Measurements from ENCODE around the gene CFAP221.

The CFAP221 gene

GRCh38 chr2:119598596-119599263, 54.5 kb downstream of the CFAP221 start:
- Histone ChIP-seq H3K4me1 (ENCODE audit: low read length) (no peaks in the 10 kb centered on the region), H3K27me3 (replicated peaks; ENCODE audit: insufficient read depth, low read length) (no peaks in the 10 kb centered on the region), H3K4me2 (ENCODE audit: low read depth, low read length) (no peak overlapping the region), H3K79me2 (ENCODE audit: low read length) (no peaks in the 10 kb centered on the region), H3K4me3 (ENCODE audit: low read length) (no peak overlapping the region), H2AFZ (ENCODE audit: low read length) (no peak overlapping the region), H3K36me3 (replicated peaks; ENCODE audit: insufficient read depth, low read length) (no peaks in the 10 kb centered on the region), H3K27ac (ENCODE audit: low read length) (no peak overlapping the region), H3F3A (ENCODE audit: insufficient read depth, low read length) (no peaks in the 10 kb centered on the region), H3K9me3 (replicated peaks; ENCODE audit: insufficient read depth, low read length) (no peaks in the 10 kb centered on the region), H4K20me1 (ENCODE audit: insufficient read depth, low read length) (no peaks in the 10 kb centered on the region), H3K9ac (ENCODE audit: low read length) (no peak overlapping the region), H3K9me2 (replicated peaks; ENCODE audit: insufficient read depth, low read length) (no peaks in the 10 kb centered on the region)
- no peak for DNase-seq
- TF ChIP-seq EZH2phosphoT487 (IDR thresholded peaks at IDR 0.05; ENCODE audit: low read length) (no peak), EZH2 (optimal IDR thresholded peaks at IDR 0.05; ENCODE audit: low read depth, low read length) (no peak)
- TF ChIP-seq, protein P1, sequence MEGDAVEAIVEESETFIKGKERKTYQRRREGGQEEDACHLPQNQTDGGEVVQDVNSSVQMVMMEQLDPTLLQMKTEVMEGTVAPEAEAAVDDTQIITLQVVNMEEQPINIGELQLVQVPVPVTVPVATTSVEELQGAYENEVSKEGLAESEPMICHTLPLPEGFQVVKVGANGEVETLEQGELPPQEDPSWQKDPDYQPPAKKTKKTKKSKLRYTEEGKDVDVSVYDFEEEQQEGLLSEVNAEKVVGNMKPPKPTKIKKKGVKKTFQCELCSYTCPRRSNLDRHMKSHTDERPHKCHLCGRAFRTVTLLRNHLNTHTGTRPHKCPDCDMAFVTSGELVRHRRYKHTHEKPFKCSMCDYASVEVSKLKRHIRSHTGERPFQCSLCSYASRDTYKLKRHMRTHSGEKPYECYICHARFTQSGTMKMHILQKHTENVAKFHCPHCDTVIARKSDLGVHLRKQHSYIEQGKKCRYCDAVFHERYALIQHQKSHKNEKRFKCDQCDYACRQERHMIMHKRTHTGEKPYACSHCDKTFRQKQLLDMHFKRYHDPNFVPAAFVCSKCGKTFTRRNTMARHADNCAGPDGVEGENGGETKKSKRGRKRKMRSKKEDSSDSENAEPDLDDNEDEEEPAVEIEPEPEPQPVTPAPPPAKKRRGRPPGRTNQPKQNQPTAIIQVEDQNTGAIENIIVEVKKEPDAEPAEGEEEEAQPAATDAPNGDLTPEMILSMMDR (IDR thresholded peaks at IDR 0.05; ENCODE audit: low read length), result no peak

- Histone ChIP-seq H3K27me3 (replicated peaks; ENCODE audit: insufficient read depth, low read length) (no peaks in the 10 kb centered on the region), H3K36me3 (replicated peaks; ENCODE audit: insufficient read depth, low read length) (no peaks in the 10 kb centered on the region), H3K9me2 (replicated peaks; ENCODE audit: insufficient read depth, low read length) (no peaks in the 10 kb centered on the region), H3K4me1 (ENCODE audit: low read length) (no peaks in the 10 kb centered on the region), H4K20me1 (ENCODE audit: insufficient read depth, low read length) (no peaks in the 10 kb centered on the region), H2AFZ (ENCODE audit: low read length) (no peak overlapping the region), H3K4me3 (ENCODE audit: low read length) (no peak overlapping the region), H3K4me2 (ENCODE audit: low read depth, low read length) (no peak overlapping the region), H3F3A (ENCODE audit: insufficient read depth, low read length) (no peaks in the 10 kb centered on the region), H3K79me2 (ENCODE audit: low read length) (no peaks in the 10 kb centered on the region), H3K9me3 (replicated peaks; ENCODE audit: insufficient read depth, low read length) (no peaks in the 10 kb centered on the region), H3K9ac (ENCODE audit: low read length) (no peak overlapping the region), H3K27ac (ENCODE audit: low read length) (no peak overlapping the region)
- no peak for DNase-seq
- no peak for TF ChIP-seq EZH2 (optimal IDR thresholded peaks at IDR 0.05; ENCODE audit: low read depth, low read length)
- TF ChIP-seq, protein P1 (IDR thresholded peaks at IDR 0.05; ENCODE audit: low read length), result no peak
- TF ChIP-seq EZH2phosphoT487 (IDR thresholded peaks at IDR 0.05; ENCODE audit: low read length), result no peak
Observed at GRCh38 chr2:119599384-119599783, 55.1 kb downstream of the CFAP221 start.

- no peaks in the 10 kb centered on the region for H3K36me3 ChIP-seq (replicated peaks; ENCODE audit: insufficient read depth, low read length)
- H3K79me2 ChIP-seq (ENCODE audit: low read length), result no peaks in the 10 kb centered on the region
- no peak overlapping the region for H3K27ac ChIP-seq (ENCODE audit: low read length)
- no peaks in the 10 kb centered on the region for H3K27me3 ChIP-seq (replicated peaks; ENCODE audit: insufficient read depth, low read length)
- no peaks in the 10 kb centered on the region; the same call in 1 of the 2 replicates for H3K9me3 ChIP-seq (replicated peaks; ENCODE audit: insufficient read depth, low read length)
- H3K9me2 ChIP-seq (replicated peaks; ENCODE audit: insufficient read depth, low read length), result no peaks in the 10 kb centered on the region
- no peaks in the 10 kb centered on the region for H3K4me1 ChIP-seq (ENCODE audit: low read length)
- TF ChIP-seq, protein P1 (IDR thresholded peaks at IDR 0.05; ENCODE audit: low read length), result no peak
- TF ChIP-seq EZH2phosphoT487 (IDR thresholded peaks at IDR 0.05; ENCODE audit: low read length) (no peak), EZH2 (optimal IDR thresholded peaks at IDR 0.05; ENCODE audit: low read depth, low read length) (no peak)
- H3K4me2 ChIP-seq (ENCODE audit: low read depth, low read length), result no peak overlapping the region
- DNase-seq, result no peak
- no peaks in the 10 kb centered on the region for H3F3A ChIP-seq (ENCODE audit: insufficient read depth, low read length)
- no peak overlapping the region for H3K4me3 ChIP-seq (ENCODE audit: low read length)
- H4K20me1 ChIP-seq (ENCODE audit: insufficient read depth, low read length), result no peaks in the 10 kb centered on the region
- no peak overlapping the region for H3K9ac ChIP-seq (ENCODE audit: low read length)
- no peak overlapping the region for H2AFZ ChIP-seq (ENCODE audit: low read length)
Observed at GRCh38 chr2:119605096-119605495, 60.8 kb downstream of the CFAP221 start.
